ENCODE data around the gene PQBP1.
A peak's percentile ranks its signal among the peaks of the same experiment; 100 is the strongest.

Gene PQBP1

GRCh38 chrX:48920718-48921104 lies 23.0 kb downstream of the PQBP1 start:
- Histone ChIP-seq H3K4me3 (ENCODE audit: low read depth, low read length) (no peak overlapping the region), H3K27me3 (ENCODE audit: insufficient read depth, low read depth, severe bottlenecking) (no peaks in the 10 kb centered on the region), H3K27ac (no peak overlapping the region), H3K36me3 (peaks cover 5% of the 10 kb centered on the region), H3K9me3 (ENCODE audit: severe bottlenecking) (peaks cover 10% of the 10 kb centered on the region)
- DNase-seq: no peak
- no peak for TF ChIP-seq CTCF (IDR thresholded peaks at IDR 0.05; ENCODE audit: low read depth, low read length)

GRCh38 chrX:48923771-48924170 lies 26.0 kb downstream of the PQBP1 start:
- Histone ChIP-seq H3K27me3 (ENCODE audit: insufficient read depth, low read depth, severe bottlenecking) (no peaks in the 10 kb centered on the region), H3K27ac (no peak overlapping the region), H3K36me3 (peaks cover 5% of the 10 kb centered on the region), H3K4me3 (ENCODE audit: low read depth, low read length) (no peak overlapping the region), H3K9me3 (ENCODE audit: severe bottlenecking) (peaks cover under 1% of the 10 kb centered on the region)
- TF ChIP-seq CTCF (IDR thresholded peaks at IDR 0.05; ENCODE audit: low read depth, low read length): no peak
- DNase-seq: no peak

GRCh38 chrX:48924270-48924669 lies 26.5 kb downstream of the PQBP1 start:
- TF ChIP-seq CTCF (IDR thresholded peaks at IDR 0.05; ENCODE audit: low read depth, low read length): no peak
- Histone ChIP-seq H3K4me3 (ENCODE audit: low read depth, low read length) (no peak overlapping the region), H3K9me3 (ENCODE audit: severe bottlenecking) (no peaks in the 10 kb centered on the region), H3K27ac (no peak overlapping the region), H3K36me3 (peaks cover 5% of the 10 kb centered on the region), H3K27me3 (ENCODE audit: insufficient read depth, low read depth, severe bottlenecking) (no peaks in the 10 kb centered on the region)
- no peak for DNase-seq

GRCh38 chrX:48927123-48927522 lies 29.4 kb downstream of the PQBP1 start:
- H3K27ac ChIP-seq: peak overlapping the region; percentile 49
- peaks cover 10% of the 10 kb centered on the region for H3K36me3 ChIP-seq
- H3K27me3 ChIP-seq (ENCODE audit: insufficient read depth, low read depth, severe bottlenecking): no peaks in the 10 kb centered on the region
- TF ChIP-seq CTCF (IDR thresholded peaks at IDR 0.05; ENCODE audit: low read depth, low read length): no peak
- DNase-seq: peak; percentile 17
- H3K9me3 ChIP-seq (ENCODE audit: severe bottlenecking): no peaks in the 10 kb centered on the region
- no peak overlapping the region for H3K4me3 ChIP-seq (ENCODE audit: low read depth, low read length)

- no peak overlapping the region for H3K4me3 ChIP-seq (ENCODE audit: low read depth, low read length)
- H3K9me3 ChIP-seq (ENCODE audit: severe bottlenecking): no peaks in the 10 kb centered on the region
- no peak for TF ChIP-seq CTCF (IDR thresholded peaks at IDR 0.05; ENCODE audit: low read depth, low read length)
- peak; percentile 43 for DNase-seq
- H3K27ac ChIP-seq: peak overlapping the region; percentile 49
- H3K36me3 ChIP-seq: peaks cover 10% of the 10 kb centered on the region
- no peaks in the 10 kb centered on the region for H3K27me3 ChIP-seq (ENCODE audit: insufficient read depth, low read depth, severe bottlenecking)
Observed at GRCh38 chrX:48927736-48928382, 30.1 kb downstream of the PQBP1 start.

- Histone ChIP-seq H3K4me3 (ENCODE audit: low read depth, low read length) (no peak overlapping the region), H3K27ac (no peak overlapping the region), H3K27me3 (ENCODE audit: insufficient read depth, low read depth, severe bottlenecking) (no peaks in the 10 kb centered on the region), H3K9me3 (ENCODE audit: severe bottlenecking) (no peaks in the 10 kb centered on the region), H3K36me3 (peaks cover 14% of the 10 kb centered on the region)
- TF ChIP-seq CTCF (IDR thresholded peaks at IDR 0.05; ENCODE audit: low read depth, low read length): no peak
- no peak for DNase-seq
Observed at GRCh38 chrX:48933757-48934156, 36.0 kb downstream of the PQBP1 start.
